Measurements from ENCODE around the gene HELZ. TPM values are rescaled to one million over a fixed set of nuclear protein-coding genes. Genes with fewer than 3 reads are reported as not detected.

Gene HELZ
- total and polyA plus RNA-seq, 8 donors, result 27.2 to 64.6 (median 37.3) TPM

DNA sequence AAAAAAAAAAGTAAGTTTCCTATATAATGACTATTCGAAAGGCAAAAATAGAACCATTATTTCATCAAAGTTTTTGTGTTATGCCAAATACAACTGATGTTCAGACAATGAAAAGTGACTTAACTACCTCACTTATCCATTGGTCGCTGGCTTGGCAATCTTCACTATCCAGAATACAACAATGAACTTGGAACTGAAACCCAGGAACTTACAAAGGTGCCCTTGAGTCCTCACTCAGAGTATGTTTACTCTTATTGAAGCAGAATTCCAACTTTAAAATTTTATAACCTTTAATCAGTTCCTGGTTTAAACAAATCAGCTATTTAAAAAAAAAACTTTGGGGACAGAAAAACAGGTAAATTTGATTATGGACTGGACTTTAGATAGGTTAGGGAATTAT is 34.1 kb downstream of the HELZ start:
- no peak overlapping the region for H3K27ac ChIP-seq
- intact Hi-C loops (cut with DNase I), result loop anchor here in 1 of 2 donors (10.0 kb wide), 1 partner anchor 506 kb away; no protein-coding TSS in a partner anchor

DNA sequence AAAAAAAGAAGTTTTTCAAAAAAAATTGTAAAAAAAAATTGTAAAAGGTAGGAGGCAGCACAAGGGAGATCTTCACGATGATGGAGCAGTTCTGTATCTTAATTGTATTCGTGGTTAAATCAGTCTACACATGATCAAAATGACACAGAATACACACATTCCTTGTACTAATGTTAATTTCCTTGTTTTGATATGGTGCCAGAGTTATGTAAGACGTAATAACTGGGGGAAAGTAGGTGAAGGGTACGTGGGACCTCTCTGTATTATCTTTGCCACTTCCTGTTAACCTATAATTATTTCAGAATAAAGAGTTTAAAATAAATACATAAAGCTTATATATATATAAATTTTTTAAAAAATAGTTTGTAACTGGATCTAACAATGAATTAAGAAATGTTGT is 36.8 kb downstream of the HELZ start:
- ATAC-seq (no peak), DNase-seq (no peak)
- Histone ChIP-seq H3K4me1 (peaks cover 15 to 26% of the 10 kb centered on the region in 2 donors), H3K9me3 (no peaks in the 10 kb centered on the region), H3K36me3 (no peaks in the 10 kb centered on the region), H3K27me3 (no peaks in the 10 kb centered on the region), H3K4me3 (no peak overlapping the region), H3K27ac (no peak overlapping the region)
- intact Hi-C loops (cut with DNase I), result no loop called here
- TF ChIP-seq, protein P1, sequence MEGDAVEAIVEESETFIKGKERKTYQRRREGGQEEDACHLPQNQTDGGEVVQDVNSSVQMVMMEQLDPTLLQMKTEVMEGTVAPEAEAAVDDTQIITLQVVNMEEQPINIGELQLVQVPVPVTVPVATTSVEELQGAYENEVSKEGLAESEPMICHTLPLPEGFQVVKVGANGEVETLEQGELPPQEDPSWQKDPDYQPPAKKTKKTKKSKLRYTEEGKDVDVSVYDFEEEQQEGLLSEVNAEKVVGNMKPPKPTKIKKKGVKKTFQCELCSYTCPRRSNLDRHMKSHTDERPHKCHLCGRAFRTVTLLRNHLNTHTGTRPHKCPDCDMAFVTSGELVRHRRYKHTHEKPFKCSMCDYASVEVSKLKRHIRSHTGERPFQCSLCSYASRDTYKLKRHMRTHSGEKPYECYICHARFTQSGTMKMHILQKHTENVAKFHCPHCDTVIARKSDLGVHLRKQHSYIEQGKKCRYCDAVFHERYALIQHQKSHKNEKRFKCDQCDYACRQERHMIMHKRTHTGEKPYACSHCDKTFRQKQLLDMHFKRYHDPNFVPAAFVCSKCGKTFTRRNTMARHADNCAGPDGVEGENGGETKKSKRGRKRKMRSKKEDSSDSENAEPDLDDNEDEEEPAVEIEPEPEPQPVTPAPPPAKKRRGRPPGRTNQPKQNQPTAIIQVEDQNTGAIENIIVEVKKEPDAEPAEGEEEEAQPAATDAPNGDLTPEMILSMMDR (IDR thresholded peaks at IDR 0.05), result no peak

More for the DNA sequence above, 34.1 kb downstream of the HELZ start:
- H3K36me3 ChIP-seq, result peaks cover 0 to 14% of the 10 kb centered on the region in 2 donors
- ATAC-seq, result no peak
- TF ChIP-seq, protein P1 (IDR thresholded peaks at IDR 0.05), result no peak
- H3K4me3 ChIP-seq, result no peak overlapping the region
- peaks cover 16 to 36% of the 10 kb centered on the region in 2 donors for H3K4me1 ChIP-seq
- H3K9me3 ChIP-seq, result no peaks in the 10 kb centered on the region
- no peak for DNase-seq
- H3K27me3 ChIP-seq, result no peaks in the 10 kb centered on the region

DNA sequence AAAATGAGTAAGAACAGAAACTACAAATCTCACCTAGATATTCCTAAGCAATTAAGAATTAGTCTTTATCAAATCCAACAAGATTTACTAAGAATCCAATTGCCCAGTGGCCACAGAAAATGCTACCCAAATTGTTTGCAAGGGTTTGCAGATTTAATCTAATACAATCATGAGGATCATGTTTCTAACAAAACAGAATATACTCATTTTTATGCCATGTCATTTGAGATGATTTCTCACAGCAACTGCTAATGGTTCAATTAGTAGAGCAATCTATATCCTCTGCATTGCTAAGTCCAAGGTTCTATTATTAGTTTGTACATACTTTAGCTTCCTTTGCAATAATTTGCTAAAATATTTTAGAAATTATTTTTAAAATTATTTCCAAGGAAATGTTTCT is 41.2 kb downstream of the HELZ start:
- TF ChIP-seq, protein P1 (IDR thresholded peaks at IDR 0.05), result no peak
- Histone ChIP-seq H3K36me3 (peaks cover 0 to 33% of the 10 kb centered on the region in 2 donors), H3K4me3 (no peak overlapping the region), H3K27ac (no peak overlapping the region), H3K27me3 (no peaks in the 10 kb centered on the region), H3K9me3 (no peaks in the 10 kb centered on the region), H3K4me1 (no peaks in the 10 kb centered on the region)
- DNase-seq (no peak), ATAC-seq (no peak)
- intact Hi-C loops (cut with DNase I), result no loop called here

DNA sequence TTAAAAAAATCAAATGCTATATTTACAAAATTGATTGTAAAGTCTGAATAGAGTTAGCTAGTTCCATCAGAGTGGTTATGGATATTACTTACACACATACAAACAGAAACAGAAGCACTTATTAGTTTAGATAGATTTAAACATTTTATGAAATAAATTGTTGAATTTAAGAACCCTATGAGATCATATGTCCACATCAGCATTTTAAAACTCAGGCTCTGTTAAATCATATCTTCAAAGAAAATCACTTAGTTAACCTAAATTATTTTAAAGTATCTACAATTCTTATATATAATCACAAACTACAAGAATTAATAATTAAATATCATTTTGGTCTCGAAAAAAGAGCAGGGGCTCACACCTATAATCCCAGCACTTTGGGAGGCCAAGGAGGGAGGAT is 42.5 kb downstream of the HELZ start:
- DNase-seq, result no peak
- Histone ChIP-seq H3K9me3 (no peaks in the 10 kb centered on the region), H3K36me3 (peaks cover 0 to 36% of the 10 kb centered on the region in 2 donors), H3K27me3 (no peaks in the 10 kb centered on the region), H3K4me1 (no peaks in the 10 kb centered on the region), H3K27ac (no peak overlapping the region), H3K4me3 (no peak overlapping the region)
- no peak for ATAC-seq
- intact Hi-C loops (cut with DNase I), result no loop called here
- TF ChIP-seq, protein P1 (IDR thresholded peaks at IDR 0.05), result no peak

DNA sequence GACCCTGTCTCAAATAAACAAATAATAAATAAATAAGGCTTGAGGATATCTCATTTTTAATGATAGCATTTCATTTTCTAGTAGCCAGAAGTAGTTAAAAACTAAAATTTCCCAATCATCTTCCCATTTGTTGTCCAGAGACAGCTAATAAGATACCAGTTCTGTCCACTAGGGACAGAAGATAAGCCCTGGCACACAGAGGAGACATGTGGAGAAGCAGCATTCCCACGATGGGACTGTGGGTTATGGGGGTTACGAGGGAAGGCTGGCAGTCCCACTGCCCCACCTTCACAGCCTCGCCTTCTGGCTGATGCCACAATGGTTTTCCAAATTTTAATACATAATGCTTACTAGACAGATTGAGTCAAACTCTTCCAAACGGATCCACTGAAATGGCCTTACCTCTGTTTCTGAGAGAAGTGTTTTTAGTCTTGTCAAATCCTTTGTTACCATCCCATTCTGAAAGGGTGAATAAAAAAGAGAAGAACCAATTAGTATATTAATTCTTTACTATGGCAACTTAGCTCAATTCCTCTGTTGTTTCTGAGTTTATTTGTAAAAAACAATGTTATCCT is 44.2 kb downstream of the HELZ start:
- H3K9me3 ChIP-seq, result no peaks in the 10 kb centered on the region
- TF ChIP-seq, protein P1 (IDR thresholded peaks at IDR 0.05), result peak; percentile 16 to 32
- intact Hi-C loops (cut with DNase I), result no loop called here
- H3K4me1 ChIP-seq, result no peaks in the 10 kb centered on the region
- peak; percentile 34 for ATAC-seq
- H3K27me3 ChIP-seq, result no peaks in the 10 kb centered on the region
- no peak for DNase-seq
- no peak overlapping the region for H3K27ac ChIP-seq
- H3K36me3 ChIP-seq, result peaks cover 0 to 45% of the 10 kb centered on the region in 2 donors
- no peak overlapping the region for H3K4me3 ChIP-seq

All from left lung (tissue), 10 donors.